ENCODE measurements around the gene APCDD1L.

Gene APCDD1L

GRCh38 chr20:58483470-58483869 lies 31.7 kb downstream of the APCDD1L start:
- no peak for DNase-seq

- no peak for DNase-seq
Measured at GRCh38 chr20:58483051-58483450, 32.1 kb downstream of the APCDD1L start.

- no peak for DNase-seq
Measured at GRCh38 chr20:58482416-58482815, 32.8 kb downstream of the APCDD1L start.

GRCh38 chr20:58481481-58482021 lies 33.6 kb downstream of the APCDD1L start:
- peak; percentile 67 for DNase-seq

- DNase-seq, result no peak
Measured at GRCh38 chr20:58480551-58481336, 34.5 kb downstream of the APCDD1L start.

- DNase-seq, result no peak
Measured at GRCh38 chr20:58479726-58480440, 35.3 kb downstream of the APCDD1L start.

GRCh38 chr20:58478141-58478805 lies 36.9 kb downstream of the APCDD1L start:
- DNase-seq, result no peak

- no peak for DNase-seq
Measured at GRCh38 chr20:58475466-58475865, 39.7 kb downstream of the APCDD1L start.

GRCh38 chr20:58473453-58474425 lies 41.5 kb downstream of the APCDD1L start:
- no peak for DNase-seq

GRCh38 chr20:58472273-58473018 lies 42.8 kb downstream of the APCDD1L start:
- no peak for DNase-seq

- DNase-seq, result no peak
Measured at GRCh38 chr20:58471193-58472164, 43.7 kb downstream of the APCDD1L start.

GRCh38 chr20:58470336-58471192 lies 44.6 kb downstream of the APCDD1L start:
- no peak for DNase-seq

- no peak for DNase-seq
Measured at GRCh38 chr20:58469616-58470015, 45.6 kb downstream of the APCDD1L start.

GRCh38 chr20:58467572-58468527 lies 47.3 kb downstream of the APCDD1L start:
- no peak for DNase-seq

- no peak for DNase-seq
Measured at GRCh38 chr20:58466729-58467571, 48.2 kb downstream of the APCDD1L start.

GRCh38 chr20:58466095-58466708 lies 49.0 kb downstream of the APCDD1L start:
- no peak for DNase-seq

- no peak for DNase-seq
Measured at GRCh38 chr20:58464838-58465237, 50.4 kb downstream of the APCDD1L start.

Measured in activated CD4-positive, CD25-positive, alpha-beta regulatory T cell treated with anti-CD3 and anti-CD28 coated beads, Interleukin-2, amount 50 U/mL, for 72 hours (primary cell).